Measurements from ENCODE around the gene NACA2.
"Not testable (repeated sequence)": the region's sequence is repeated elsewhere in the genome, so short reads cannot be mapped to it uniquely, and the experiment has no call there.

NACA2 gene

GRCh38 chr17:61591018-61591417, at the start of gene NACA2:
Gene NACA2, minus strand, starts transcription at chr17:61591219. Its CDS starts 39 bp downstream, at chr17:61591180.
- no peak for DNase-seq (ENCODE audit: low read depth in 2 of 2)

- DNase-seq (ENCODE audit: low read depth in 2 of 2) = no peak
Observed at GRCh38 chr17:61639818-61640217, 48.8 kb upstream of the NACA2 start.

- no peak for DNase-seq (ENCODE audit: low read depth in 2 of 2)
Observed at GRCh38 chr17:61638087-61638486, 47.1 kb upstream of the NACA2 start.

GRCh38 chr17:61635913-61636432, 45.0 kb upstream of the NACA2 start:
- DNase-seq (ENCODE audit: low read depth in 2 of 2) = peak; percentile 35 to 36

- no peak for DNase-seq (ENCODE audit: low read depth in 2 of 2)
Observed at GRCh38 chr17:61634942-61635538, 44.0 kb upstream of the NACA2 start.

- DNase-seq (ENCODE audit: low read depth in 2 of 2) = no peak
Observed at GRCh38 chr17:61634011-61634539, 43.1 kb upstream of the NACA2 start.

- DNase-seq (ENCODE audit: low read depth in 2 of 2) = no peak
Observed at GRCh38 chr17:61632826-61633225, 41.8 kb upstream of the NACA2 start.

- no peak for DNase-seq (ENCODE audit: low read depth in 2 of 2)
Observed at GRCh38 chr17:61631800-61632199, 40.8 kb upstream of the NACA2 start.

- DNase-seq (ENCODE audit: low read depth in 2 of 2) = not testable (repeated sequence)
Observed at GRCh38 chr17:61628158-61628557, 37.1 kb upstream of the NACA2 start.

- DNase-seq (ENCODE audit: low read depth in 2 of 2) = no peak
Observed at GRCh38 chr17:61627658-61628057, 36.6 kb upstream of the NACA2 start.

GRCh38 chr17:61627125-61627524, 36.1 kb upstream of the NACA2 start:
- DNase-seq (ENCODE audit: low read depth in 2 of 2) = no peak

- DNase-seq (ENCODE audit: low read depth in 2 of 2) = no peak
Observed at GRCh38 chr17:61625564-61625963, 34.5 kb upstream of the NACA2 start.

- no peak for DNase-seq (ENCODE audit: low read depth in 2 of 2)
Observed at GRCh38 chr17:61624951-61625350, 33.9 kb upstream of the NACA2 start.

- DNase-seq (ENCODE audit: low read depth in 2 of 2) = no peak
Observed at GRCh38 chr17:61621317-61621716, 30.3 kb upstream of the NACA2 start.

- no peak for DNase-seq (ENCODE audit: low read depth in 2 of 2)
Observed at GRCh38 chr17:61619953-61620352, 28.9 kb upstream of the NACA2 start.

- no peak for DNase-seq (ENCODE audit: low read depth in 2 of 2)
Observed at GRCh38 chr17:61619493-61619892, 28.5 kb upstream of the NACA2 start.

- DNase-seq (ENCODE audit: low read depth in 2 of 2) = no peak
Observed at GRCh38 chr17:61618950-61619349, 27.9 kb upstream of the NACA2 start.

GRCh38 chr17:61617330-61617729, 26.3 kb upstream of the NACA2 start:
- no peak for DNase-seq (ENCODE audit: low read depth in 2 of 2)

- no peak for DNase-seq (ENCODE audit: low read depth in 2 of 2)
Observed at GRCh38 chr17:61616783-61617182, 25.8 kb upstream of the NACA2 start.

GRCh38 chr17:61614219-61614618, 23.2 kb upstream of the NACA2 start:
- no peak for DNase-seq (ENCODE audit: low read depth in 2 of 2)

- DNase-seq (ENCODE audit: low read depth in 2 of 2) = no peak
Observed at GRCh38 chr17:61611323-61611722, 20.3 kb upstream of the NACA2 start.

- DNase-seq (ENCODE audit: low read depth in 2 of 2) = no peak
Observed at GRCh38 chr17:61605692-61606091, 14.7 kb upstream of the NACA2 start.

- DNase-seq (ENCODE audit: low read depth in 2 of 2) = no peak
Observed at GRCh38 chr17:61601297-61601696, 10.3 kb upstream of the NACA2 start.

GRCh38 chr17:61600621-61601020, 9.6 kb upstream of the NACA2 start:
- DNase-seq (ENCODE audit: low read depth in 2 of 2) = no peak

All from fibroblast of skin of left quadriceps (primary cell).